Keratinocyte (primary cell): Measurements from ENCODE around the gene CTIF. TPM values are rescaled to one million over a fixed set of nuclear protein-coding genes. Genes with fewer than 3 reads are reported as not detected.

Experiments
- DNase-seq: peaks from one replicate; pipeline ENCODE4 v3.0.0-alpha.2; 2011; ENCODE audit warnings: low read depth, missing footprints, low spot score
- FAIRE-seq: peaks from 2 replicates; lab custom pipeline; 2011; peaks lifted over from hg19 to GRCh38; lab: Jason Lieb, UNC
- H2AFZ ChIP-seq: 2 replicates; pipeline ENCODE4 v1.6.0; 2012; ENCODE audit warnings: low read length, control low read depth, inconsistent platforms; ENCODE audit not compliant: control insufficient read depth
- H3K27ac ChIP-seq: 2 replicates; pipeline ENCODE4 v1.5.1; 2011; ENCODE audit warnings: low read length; ENCODE audit not compliant: control insufficient read depth, insufficient read depth
- H3K27me3 ChIP-seq: 3 replicates; pipeline ENCODE4 v1.6.0; 2011; ENCODE audit warnings: low read length; ENCODE audit not compliant: control insufficient read depth, insufficient read depth; ENCODE audit errors: extremely low read depth
- H3K36me3 ChIP-seq, 2 experiments: 2 replicates in 1 of 2; 3 replicates in 1 of 2; pipeline ENCODE4 v1.5.1; 2011; ENCODE audit warnings: low read length in 2 of 2, mild to moderate bottlenecking in 1 of 2; ENCODE audit not compliant: control insufficient read depth in 2 of 2, insufficient read depth in 2 of 2; ENCODE audit errors: extremely low read depth in 1 of 2
- H3K4me1 ChIP-seq: 3 replicates; pipeline ENCODE4 v1.5.1; 2011; ENCODE audit warnings: low read length; ENCODE audit not compliant: control insufficient read depth, insufficient read depth; ENCODE audit errors: extremely low read depth
- H3K4me2 ChIP-seq: 3 replicates; pipeline ENCODE4 v1.6.0; 2011; ENCODE audit warnings: low read depth, low read length; ENCODE audit not compliant: control insufficient read depth, insufficient read depth; ENCODE audit errors: extremely low read depth
- H3K4me3 ChIP-seq, 3 experiments: fragments of 200-600 bp in 1 of 3; sonication (generic) in 1 of 3; 2 replicates in 2 of 3; 3 replicates in 1 of 3; pipeline ENCODE4 v1.5.1; 2011 to 2016; ENCODE audit warnings: low read length in 3 of 3, mild to moderate bottlenecking in 3 of 3, control low read depth in 2 of 3, inconsistent platforms in 1 of 3, low read depth in 1 of 3, mixed read lengths in 1 of 3, mixed run types in 1 of 3, moderate library complexity in 1 of 3; ENCODE audit not compliant: control insufficient read depth in 2 of 3, insufficient read depth in 2 of 3; ENCODE audit errors: extremely low read depth in 1 of 3
- H3K79me2 ChIP-seq: 2 replicates; pipeline ENCODE4 v1.6.0; 2012; ENCODE audit warnings: low read length; ENCODE audit not compliant: control insufficient read depth, insufficient read depth
- H3K9ac ChIP-seq: 3 replicates; pipeline ENCODE4 v1.6.0; 2011; ENCODE audit warnings: low read length; ENCODE audit not compliant: control insufficient read depth, insufficient read depth; ENCODE audit errors: extremely low read depth
- H3K9me1 ChIP-seq: 3 replicates; pipeline ENCODE4 v1.6.0; 2011; ENCODE audit warnings: low read length; ENCODE audit not compliant: control insufficient read depth, insufficient read depth; ENCODE audit errors: extremely low read depth
- H3K9me3 ChIP-seq: 2 replicates; pipeline ENCODE4 v1.5.1; 2012; ENCODE audit warnings: low read depth, low read length; ENCODE audit not compliant: control insufficient read depth
- H4K20me1 ChIP-seq: 3 replicates; pipeline ENCODE4 v1.6.0; 2011; ENCODE audit warnings: low read length; ENCODE audit not compliant: control insufficient read depth, insufficient read depth; ENCODE audit errors: extremely low read depth
- EZH2 ChIP-seq: IDR thresholded peaks from one replicate; pipeline ENCODE4 v1.6.1; 2012; ENCODE audit warnings: inconsistent platforms, mild to moderate bottlenecking, low read length, moderate library complexity
- dilution Hi-C: fragments of 300-500 bp; cut with MboI; formaldehyde crosslinking; loops from one replicate; pipeline ENCODE4 v1.7.0; 2020; ENCODE audit warnings: low sequenced_read_pairs; ENCODE audit not compliant: extremely low pct_ligation_motif_present
- polyA plus RNA-seq, 5 experiments: library from polyadenylated mRNA; depleted of rRNA in 3 of 5; stranded (reverse) in 3 of 5; stranded (forward) in 1 of 5; unstranded in 1 of 5; fragments of >200 nt; gene quantifications; 1 replicate in 1 of 5; 2 replicates in 3 of 5; 3 replicates in 1 of 5; pipeline versions ENCODE4 v1.2.1 to v1.2.3, GENCODE V29; 2011 to 2012; ENCODE audit warnings: missing spikeins in 2 of 5, low read depth in 1 of 5, low replicate concordance in 1 of 5
- TF ChIP-seq, protein P1 (sequence below), 3 experiments: IDR thresholded peaks in 1 of 3; conservative IDR thresholded peaks in 1 of 3; optimal IDR thresholded peaks in 1 of 3; 2 replicates in 2 of 3; 3 replicates in 1 of 3; pipeline versions ENCODE3 to v1.5.1; 2011; ENCODE audit warnings: low read length in 3 of 3, mild to moderate bottlenecking in 3 of 3, moderate library complexity in 2 of 3, control low read depth in 1 of 3, inconsistent platforms in 1 of 3; ENCODE audit not compliant: insufficient read depth in 2 of 3; ENCODE audit errors: extremely low read depth in 1 of 3

The CTIF gene
- polyA plus RNA-seq, 1 donor (not counting 4 experiments of a cell fraction or from before 2014, with no cell fraction given), result 15.0 TPM

GRCh38 chr18:48806551-48807261, 267.9 kb downstream of the CTIF start:
- Histone ChIP-seq H4K20me1 (no peaks in the 10 kb centered on the region), H3K36me3 (peaks cover 8 to 16% of the 10 kb centered on the region in 2 experiments), H3K9me1 (no peaks in the 10 kb centered on the region), H3K4me1 (no peaks in the 10 kb centered on the region), H3K9ac (no peak overlapping the region), H3K4me2 (no peak overlapping the region), H3K27me3 (no peaks in the 10 kb centered on the region), H3K79me2 (no peaks in the 10 kb centered on the region), H2AFZ (no peak overlapping the region), H3K9me3 (no peaks in the 10 kb centered on the region), H3K27ac (no peak overlapping the region), H3K4me3 (no peak overlapping the region)
- DNase-seq (no peak), FAIRE-seq (no peak)
- dilution Hi-C loops, result no loop called here
- TF ChIP-seq, protein P1, sequence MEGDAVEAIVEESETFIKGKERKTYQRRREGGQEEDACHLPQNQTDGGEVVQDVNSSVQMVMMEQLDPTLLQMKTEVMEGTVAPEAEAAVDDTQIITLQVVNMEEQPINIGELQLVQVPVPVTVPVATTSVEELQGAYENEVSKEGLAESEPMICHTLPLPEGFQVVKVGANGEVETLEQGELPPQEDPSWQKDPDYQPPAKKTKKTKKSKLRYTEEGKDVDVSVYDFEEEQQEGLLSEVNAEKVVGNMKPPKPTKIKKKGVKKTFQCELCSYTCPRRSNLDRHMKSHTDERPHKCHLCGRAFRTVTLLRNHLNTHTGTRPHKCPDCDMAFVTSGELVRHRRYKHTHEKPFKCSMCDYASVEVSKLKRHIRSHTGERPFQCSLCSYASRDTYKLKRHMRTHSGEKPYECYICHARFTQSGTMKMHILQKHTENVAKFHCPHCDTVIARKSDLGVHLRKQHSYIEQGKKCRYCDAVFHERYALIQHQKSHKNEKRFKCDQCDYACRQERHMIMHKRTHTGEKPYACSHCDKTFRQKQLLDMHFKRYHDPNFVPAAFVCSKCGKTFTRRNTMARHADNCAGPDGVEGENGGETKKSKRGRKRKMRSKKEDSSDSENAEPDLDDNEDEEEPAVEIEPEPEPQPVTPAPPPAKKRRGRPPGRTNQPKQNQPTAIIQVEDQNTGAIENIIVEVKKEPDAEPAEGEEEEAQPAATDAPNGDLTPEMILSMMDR (optimal IDR thresholded peaks at IDR 0.05 in 1 of 3, IDR thresholded peaks at IDR 0.05 in 1 of 3, conservative IDR thresholded peaks at IDR 0.05 in 1 of 3; ENCODE audit: extremely low read depth in 1 of 3, insufficient read depth in 2 of 3, low read length in 3 of 3), result no peak
- no peak for TF ChIP-seq EZH2

DNA sequence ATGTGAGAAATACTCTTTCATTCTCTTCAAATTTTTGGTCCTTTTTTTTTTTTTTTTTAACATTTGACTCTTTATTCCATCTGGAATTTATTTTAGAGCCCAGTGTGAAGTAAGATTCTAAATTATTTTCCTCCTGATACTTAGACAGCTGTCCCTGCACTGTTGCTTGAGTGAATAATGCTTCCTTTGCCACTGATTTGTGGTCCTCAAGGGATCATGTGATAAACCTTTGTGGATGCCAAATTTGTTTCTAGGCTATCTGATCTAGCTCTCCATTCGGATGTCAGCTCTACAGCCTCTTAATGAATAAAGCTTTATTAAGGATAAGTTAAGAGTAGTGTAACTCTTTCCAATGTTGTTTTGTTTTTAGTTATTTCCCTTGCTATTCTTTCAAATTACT, 269.6 kb downstream of the CTIF start:
- FAIRE-seq (no peak), DNase-seq (no peak)
- Histone ChIP-seq H3K27me3 (no peaks in the 10 kb centered on the region), H3K4me1 (peaks cover 2% of the 10 kb centered on the region), H3K4me3 (no peak overlapping the region), H3K27ac (no peak overlapping the region), H3K9me3 (no peaks in the 10 kb centered on the region), H3K9me1 (no peaks in the 10 kb centered on the region), H4K20me1 (no peaks in the 10 kb centered on the region), H3K4me2 (no peak overlapping the region), H3K79me2 (no peaks in the 10 kb centered on the region), H2AFZ (no peak overlapping the region), H3K36me3 (peaks cover 3 to 11% of the 10 kb centered on the region in 2 experiments), H3K9ac (no peak overlapping the region)
- TF ChIP-seq, protein P1 (optimal IDR thresholded peaks at IDR 0.05 in 1 of 3, IDR thresholded peaks at IDR 0.05 in 1 of 3, conservative IDR thresholded peaks at IDR 0.05 in 1 of 3; ENCODE audit: extremely low read depth in 1 of 3, insufficient read depth in 2 of 3, low read length in 3 of 3), result no peak
- TF ChIP-seq EZH2, result no peak
- dilution Hi-C loops, result no loop called here
